Esophagus squamous epithelium (tissue), 4 donors: ENCODE data around the gene PECR.

ENCODE experiments used
- POLR2A ChIP-seq, 4 donors: fragments of 450-650 bp; IDR thresholded peaks; one replicate each; pipeline ENCODE4 v1.6.1; 2017; ENCODE audit warnings: antibody characterized with exemption in 4 of 4, mild to moderate bottlenecking in 4 of 4, moderate library complexity in 3 of 4
- TF ChIP-seq, protein P1 (sequence below), 6 experiments: fragments of 450-650 bp in 4 of 6; fragments of 200-600 bp in 2 of 6; sonication (generic) in 2 of 6; IDR thresholded peaks; one replicate each; pipeline ENCODE4 v1.5.1; 2016 to 2019; ENCODE audit warnings: antibody characterized with exemption in 6 of 6, mild to moderate bottlenecking in 4 of 6, moderate library complexity in 4 of 6

- TF ChIP-seq, protein P1, sequence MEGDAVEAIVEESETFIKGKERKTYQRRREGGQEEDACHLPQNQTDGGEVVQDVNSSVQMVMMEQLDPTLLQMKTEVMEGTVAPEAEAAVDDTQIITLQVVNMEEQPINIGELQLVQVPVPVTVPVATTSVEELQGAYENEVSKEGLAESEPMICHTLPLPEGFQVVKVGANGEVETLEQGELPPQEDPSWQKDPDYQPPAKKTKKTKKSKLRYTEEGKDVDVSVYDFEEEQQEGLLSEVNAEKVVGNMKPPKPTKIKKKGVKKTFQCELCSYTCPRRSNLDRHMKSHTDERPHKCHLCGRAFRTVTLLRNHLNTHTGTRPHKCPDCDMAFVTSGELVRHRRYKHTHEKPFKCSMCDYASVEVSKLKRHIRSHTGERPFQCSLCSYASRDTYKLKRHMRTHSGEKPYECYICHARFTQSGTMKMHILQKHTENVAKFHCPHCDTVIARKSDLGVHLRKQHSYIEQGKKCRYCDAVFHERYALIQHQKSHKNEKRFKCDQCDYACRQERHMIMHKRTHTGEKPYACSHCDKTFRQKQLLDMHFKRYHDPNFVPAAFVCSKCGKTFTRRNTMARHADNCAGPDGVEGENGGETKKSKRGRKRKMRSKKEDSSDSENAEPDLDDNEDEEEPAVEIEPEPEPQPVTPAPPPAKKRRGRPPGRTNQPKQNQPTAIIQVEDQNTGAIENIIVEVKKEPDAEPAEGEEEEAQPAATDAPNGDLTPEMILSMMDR (IDR thresholded peaks at IDR 0.05) = no peak
- no peak for TF ChIP-seq POLR2A (IDR thresholded peaks at IDR 0.05)
Measured at GRCh38 chr2:216113572-216113971, 32.0 kb upstream of the PECR start.
